ENCODE data around the gene KDELR3.

KDELR3 gene

GRCh38 chr22:38433871-38434270 lies 34.0 kb upstream of the KDELR3 start:
- no peak overlapping the region for H3K27ac ChIP-seq
- no peak overlapping the region for H3K4me3 ChIP-seq
- no peak overlapping the region for H3K9ac ChIP-seq (ENCODE audit: insufficient read length)
- no peaks in the 10 kb centered on the region for H3K9me3 ChIP-seq (ENCODE audit: low read depth, low read length)
- H3K36me3 ChIP-seq (ENCODE audit: insufficient read depth, low read length): no peaks in the 10 kb centered on the region
- no peak for TF ChIP-seq FOXP2 (optimal IDR thresholded peaks at IDR 0.05; ENCODE audit: control extremely low read depth, extremely low read length, insufficient read depth)
- TF ChIP-seq EZH2 (IDR thresholded peaks at IDR 0.05): no peak
- no peak for TF ChIP-seq POLR2AphosphoS5 (IDR thresholded peaks at IDR 0.05; ENCODE audit: borderline replicate concordance, low read depth, low read length)
- no peak for DNase-seq (ENCODE audit: low read depth, low spot score)

GRCh38 chr22:38435010-38435409 lies 32.9 kb upstream of the KDELR3 start:
- no peak for TF ChIP-seq FOXP2 (optimal IDR thresholded peaks at IDR 0.05; ENCODE audit: control extremely low read depth, extremely low read length, insufficient read depth)
- no peak for TF ChIP-seq EZH2 (IDR thresholded peaks at IDR 0.05)
- TF ChIP-seq POLR2AphosphoS5 (IDR thresholded peaks at IDR 0.05; ENCODE audit: borderline replicate concordance, low read depth, low read length): no peak
- Histone ChIP-seq H3K36me3 (ENCODE audit: insufficient read depth, low read length) (no peaks in the 10 kb centered on the region), H3K27ac (no peak overlapping the region), H3K9me3 (ENCODE audit: low read depth, low read length) (no peaks in the 10 kb centered on the region), H3K4me3 (no peak overlapping the region), H3K9ac (ENCODE audit: insufficient read length) (no peak overlapping the region)
- DNase-seq (ENCODE audit: low read depth, low spot score): no peak

GRCh38 chr22:38435965-38436364 lies 31.9 kb upstream of the KDELR3 start:
- Histone ChIP-seq H3K9me3 (ENCODE audit: low read depth, low read length) (no peaks in the 10 kb centered on the region), H3K27ac (no peak overlapping the region), H3K36me3 (ENCODE audit: insufficient read depth, low read length) (no peaks in the 10 kb centered on the region), H3K4me3 (no peak overlapping the region), H3K9ac (ENCODE audit: insufficient read length) (no peak overlapping the region)
- TF ChIP-seq POLR2AphosphoS5 (IDR thresholded peaks at IDR 0.05; ENCODE audit: borderline replicate concordance, low read depth, low read length) (no peak), EZH2 (IDR thresholded peaks at IDR 0.05) (no peak), FOXP2 (optimal IDR thresholded peaks at IDR 0.05; ENCODE audit: control extremely low read depth, extremely low read length, insufficient read depth) (no peak)
- DNase-seq (ENCODE audit: low read depth, low spot score): no peak

GRCh38 chr22:38436629-38437395 lies 31.1 kb upstream of the KDELR3 start:
- Histone ChIP-seq H3K9me3 (ENCODE audit: low read depth, low read length) (no peaks in the 10 kb centered on the region), H3K4me3 (no peak overlapping the region), H3K9ac (ENCODE audit: insufficient read length) (no peak overlapping the region), H3K36me3 (ENCODE audit: insufficient read depth, low read length) (no peaks in the 10 kb centered on the region), H3K27ac (no peak overlapping the region)
- DNase-seq (ENCODE audit: low read depth, low spot score): no peak
- TF ChIP-seq EZH2 (IDR thresholded peaks at IDR 0.05) (no peak), FOXP2 (optimal IDR thresholded peaks at IDR 0.05; ENCODE audit: control extremely low read depth, extremely low read length, insufficient read depth) (no peak), POLR2AphosphoS5 (IDR thresholded peaks at IDR 0.05; ENCODE audit: borderline replicate concordance, low read depth, low read length) (no peak)

GRCh38 chr22:38437416-38437815 lies 30.5 kb upstream of the KDELR3 start:
- no peak for DNase-seq (ENCODE audit: low read depth, low spot score)

GRCh38 chr22:38440747-38441350 lies 27.0 kb upstream of the KDELR3 start:
- Histone ChIP-seq H3K9me3 (ENCODE audit: low read depth, low read length) (no peaks in the 10 kb centered on the region), H3K4me3 (no peak overlapping the region), H3K9ac (ENCODE audit: insufficient read length) (no peak overlapping the region), H3K27ac (no peak overlapping the region), H3K36me3 (ENCODE audit: insufficient read depth, low read length) (no peaks in the 10 kb centered on the region)
- DNase-seq (ENCODE audit: low read depth, low spot score): no peak
- TF ChIP-seq FOXP2 (optimal IDR thresholded peaks at IDR 0.05; ENCODE audit: control extremely low read depth, extremely low read length, insufficient read depth) (no peak), EZH2 (IDR thresholded peaks at IDR 0.05) (no peak), POLR2AphosphoS5 (IDR thresholded peaks at IDR 0.05; ENCODE audit: borderline replicate concordance, low read depth, low read length) (no peak)

More at GRCh38 chr22:38437416-38437815, 30.5 kb upstream of the KDELR3 start:
- Histone ChIP-seq H3K9me3 (ENCODE audit: low read depth, low read length) (no peaks in the 10 kb centered on the region), H3K27ac (no peak overlapping the region), H3K4me3 (no peak overlapping the region), H3K9ac (ENCODE audit: insufficient read length) (no peak overlapping the region), H3K36me3 (ENCODE audit: insufficient read depth, low read length) (no peaks in the 10 kb centered on the region)
- TF ChIP-seq FOXP2 (optimal IDR thresholded peaks at IDR 0.05; ENCODE audit: control extremely low read depth, extremely low read length, insufficient read depth) (no peak), POLR2AphosphoS5 (IDR thresholded peaks at IDR 0.05; ENCODE audit: borderline replicate concordance, low read depth, low read length) (no peak), EZH2 (IDR thresholded peaks at IDR 0.05) (no peak)

GRCh38 chr22:38441620-38442287 lies 26.1 kb upstream of the KDELR3 start:
- DNase-seq (ENCODE audit: low read depth, low spot score): no peak
- Histone ChIP-seq H3K36me3 (ENCODE audit: insufficient read depth, low read length) (no peaks in the 10 kb centered on the region), H3K9ac (ENCODE audit: insufficient read length) (no peak overlapping the region), H3K27ac (no peak overlapping the region), H3K4me3 (no peak overlapping the region), H3K9me3 (ENCODE audit: low read depth, low read length) (no peaks in the 10 kb centered on the region)
- TF ChIP-seq POLR2AphosphoS5 (IDR thresholded peaks at IDR 0.05; ENCODE audit: borderline replicate concordance, low read depth, low read length) (no peak), FOXP2 (optimal IDR thresholded peaks at IDR 0.05; ENCODE audit: control extremely low read depth, extremely low read length, insufficient read depth) (no peak), EZH2 (IDR thresholded peaks at IDR 0.05) (no peak)

GRCh38 chr22:38442967-38443627 lies 24.8 kb upstream of the KDELR3 start:
- no peaks in the 10 kb centered on the region for H3K9me3 ChIP-seq (ENCODE audit: low read depth, low read length)

More at GRCh38 chr22:38442967-38443627, 24.8 kb upstream of the KDELR3 start:
- Histone ChIP-seq H3K4me3 (no peak overlapping the region), H3K9ac (ENCODE audit: insufficient read length) (no peak overlapping the region), H3K27ac (no peak overlapping the region), H3K36me3 (ENCODE audit: insufficient read depth, low read length) (no peaks in the 10 kb centered on the region)
- no peak for TF ChIP-seq FOXP2 (optimal IDR thresholded peaks at IDR 0.05; ENCODE audit: control extremely low read depth, extremely low read length, insufficient read depth)
- no peak for TF ChIP-seq POLR2AphosphoS5 (IDR thresholded peaks at IDR 0.05; ENCODE audit: borderline replicate concordance, low read depth, low read length)
- no peak for TF ChIP-seq EZH2 (IDR thresholded peaks at IDR 0.05)
- no peak for DNase-seq (ENCODE audit: low read depth, low spot score)

All from SK-N-MC (cell line).